ENCODE data around the gene GPX8.

GPX8 gene, protein sequence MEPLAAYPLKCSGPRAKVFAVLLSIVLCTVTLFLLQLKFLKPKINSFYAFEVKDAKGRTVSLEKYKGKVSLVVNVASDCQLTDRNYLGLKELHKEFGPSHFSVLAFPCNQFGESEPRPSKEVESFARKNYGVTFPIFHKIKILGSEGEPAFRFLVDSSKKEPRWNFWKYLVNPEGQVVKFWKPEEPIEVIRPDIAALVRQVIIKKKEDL

GRCh38 chr5:55159763-55160492, at the start of gene GPX8:
TSS of gene GPX8 (plus strand) at chr5:55160171. CDS start at chr5:55160193, 22 bp downstream.
- no peak for TF ChIP-seq ZNF70 (CRISPR knock-in tag; IDR thresholded peaks at IDR 0.05)
- TF ChIP-seq ZFP3 (CRISPR knock-in tag; IDR thresholded peaks at IDR 0.05), result no peak
- no peak for TF ChIP-seq ARNTL (CRISPR knock-in tag; IDR thresholded peaks at IDR 0.05; ENCODE audit: borderline replicate concordance, low read depth)
- TF ChIP-seq RARB (CRISPR knock-in tag; IDR thresholded peaks at IDR 0.05), result no peak
- no peak for TF ChIP-seq ISL1 (CRISPR knock-in tag; IDR thresholded peaks at IDR 0.05)
- TF ChIP-seq CSRNP3 (CRISPR knock-in tag; IDR thresholded peaks at IDR 0.05), result no peak
- TF ChIP-seq, protein P1, sequence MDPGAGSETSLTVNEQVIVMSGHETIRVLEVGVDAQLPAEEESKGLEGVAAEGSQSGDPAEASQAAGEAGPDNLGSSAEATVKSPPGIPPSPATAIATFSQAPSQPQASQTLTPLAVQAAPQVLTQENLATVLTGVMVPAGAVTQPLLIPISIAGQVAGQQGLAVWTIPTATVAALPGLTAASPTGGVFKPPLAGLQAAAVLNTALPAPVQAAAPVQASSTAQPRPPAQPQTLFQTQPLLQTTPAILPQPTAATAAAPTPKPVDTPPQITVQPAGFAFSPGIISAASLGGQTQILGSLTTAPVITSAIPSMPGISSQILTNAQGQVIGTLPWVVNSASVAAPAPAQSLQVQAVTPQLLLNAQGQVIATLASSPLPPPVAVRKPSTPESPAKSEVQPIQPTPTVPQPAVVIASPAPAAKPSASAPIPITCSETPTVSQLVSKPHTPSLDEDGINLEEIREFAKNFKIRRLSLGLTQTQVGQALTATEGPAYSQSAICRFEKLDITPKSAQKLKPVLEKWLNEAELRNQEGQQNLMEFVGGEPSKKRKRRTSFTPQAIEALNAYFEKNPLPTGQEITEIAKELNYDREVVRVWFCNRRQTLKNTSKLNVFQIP (CRISPR knock-in tag; IDR thresholded peaks at IDR 0.05; ENCODE audit: borderline replicate concordance, low read depth), result no peak
- no peak for TF ChIP-seq SNAI2 (CRISPR knock-in tag; IDR thresholded peaks at IDR 0.05)
- no peak for TF ChIP-seq ZC3H10 (CRISPR knock-in tag; IDR thresholded peaks at IDR 0.05)
- no peak for TF ChIP-seq BACH2 (CRISPR knock-in tag; IDR thresholded peaks at IDR 0.05; ENCODE audit: borderline replicate concordance)
- TF ChIP-seq ZNF565 (CRISPR knock-in tag; conservative IDR thresholded peaks at IDR 0.05; ENCODE audit: low read depth), result no peak
- no peak for TF ChIP-seq OSR1 (CRISPR knock-in tag; IDR thresholded peaks at IDR 0.05)
- TF ChIP-seq, protein P2, sequence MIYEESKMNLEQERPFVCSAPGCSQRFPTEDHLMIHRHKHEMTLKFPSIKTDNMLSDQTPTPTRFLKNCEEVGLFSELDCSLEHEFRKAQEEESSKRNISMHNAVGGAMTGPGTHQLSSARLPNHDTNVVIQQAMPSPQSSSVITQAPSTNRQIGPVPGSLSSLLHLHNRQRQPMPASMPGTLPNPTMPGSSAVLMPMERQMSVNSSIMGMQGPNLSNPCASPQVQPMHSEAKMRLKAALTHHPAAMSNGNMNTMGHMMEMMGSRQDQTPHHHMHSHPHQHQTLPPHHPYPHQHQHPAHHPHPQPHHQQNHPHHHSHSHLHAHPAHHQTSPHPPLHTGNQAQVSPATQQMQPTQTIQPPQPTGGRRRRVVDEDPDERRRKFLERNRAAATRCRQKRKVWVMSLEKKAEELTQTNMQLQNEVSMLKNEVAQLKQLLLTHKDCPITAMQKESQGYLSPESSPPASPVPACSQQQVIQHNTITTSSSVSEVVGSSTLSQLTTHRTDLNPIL (CRISPR knock-in tag; IDR thresholded peaks at IDR 0.05; ENCODE audit: low read depth), result no peak
- no peak for TF ChIP-seq ZFP30 (CRISPR knock-in tag; IDR thresholded peaks at IDR 0.05)
- TF ChIP-seq GLIS3 (CRISPR knock-in tag; IDR thresholded peaks at IDR 0.05), result no peak
- peak; percentile 97 for ATAC-seq

DNA sequence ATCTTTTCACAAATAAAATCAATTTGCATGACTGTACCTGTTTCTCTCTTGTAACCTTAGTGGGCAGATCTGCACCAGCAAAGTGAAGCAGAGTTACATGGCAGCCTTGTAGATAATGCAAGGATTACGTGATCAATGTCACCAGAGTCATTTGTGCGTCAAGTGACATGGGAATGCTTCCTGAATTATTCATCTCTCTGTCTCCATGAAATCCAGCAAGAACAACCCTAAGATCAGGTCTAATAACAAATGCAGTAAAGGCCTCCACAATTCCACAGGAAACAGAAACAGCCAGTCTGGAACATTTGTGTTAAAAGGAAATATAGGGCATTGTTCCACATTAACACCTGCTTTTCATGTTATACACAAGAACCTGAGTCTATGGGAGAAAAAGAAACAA, 49.8 kb upstream of the GPX8 start:
- TF ChIP-seq SNAI2 (CRISPR knock-in tag; IDR thresholded peaks at IDR 0.05), result no peak
- TF ChIP-seq, protein P1 (CRISPR knock-in tag; IDR thresholded peaks at IDR 0.05; ENCODE audit: borderline replicate concordance, low read depth), result no peak
- no peak for TF ChIP-seq GLIS3 (CRISPR knock-in tag; IDR thresholded peaks at IDR 0.05)
- TF ChIP-seq ZNF565 (CRISPR knock-in tag; conservative IDR thresholded peaks at IDR 0.05; ENCODE audit: low read depth), result no peak
- TF ChIP-seq ZC3H10 (CRISPR knock-in tag; IDR thresholded peaks at IDR 0.05), result no peak
- TF ChIP-seq OSR1 (CRISPR knock-in tag; IDR thresholded peaks at IDR 0.05), result no peak
- no peak for TF ChIP-seq PATZ1 (CRISPR knock-in tag; IDR thresholded peaks at IDR 0.05; ENCODE audit: borderline replicate concordance)
- no peak for TF ChIP-seq BACH2 (CRISPR knock-in tag; IDR thresholded peaks at IDR 0.05; ENCODE audit: borderline replicate concordance)
- TF ChIP-seq ISL1 (CRISPR knock-in tag; IDR thresholded peaks at IDR 0.05), result no peak
- TF ChIP-seq PPARA (CRISPR knock-in tag; IDR thresholded peaks at IDR 0.05; ENCODE audit: borderline replicate concordance), result no peak
- no peak for TF ChIP-seq TSHZ2 (CRISPR knock-in tag; IDR thresholded peaks at IDR 0.05)
- TF ChIP-seq CSRNP3 (CRISPR knock-in tag; IDR thresholded peaks at IDR 0.05), result no peak
- TF ChIP-seq RARB (CRISPR knock-in tag; IDR thresholded peaks at IDR 0.05), result no peak

More for the DNA sequence above, 49.8 kb upstream of the GPX8 start:
- no peak for ATAC-seq
